ENCODE measurements around the gene A2ML1. TPM values are rescaled to one million over a fixed set of nuclear protein-coding genes. Genes with fewer than 3 reads are reported as not detected.
"Not testable (repeated sequence)": the region's sequence is repeated elsewhere in the genome, so short reads cannot be mapped to it uniquely, and the experiment has no call there.

Gene A2ML1
- total and polyA plus RNA-seq, 3 donors from 2014 or later, result 20.0 to 81.1 (median 47.6) TPM

GRCh38 chr12:8816448-8817050, 5.9 kb upstream of the A2ML1 start:
- intact Hi-C loops (cut with DNase I; ENCODE audit: low total_unique reads), result no loop called here
- WGBS, 2 donors, result 68 to 75% methylated on average over 3 of the region's 3 CpGs

GRCh38 chr12:8817856-8818255, 4.6 kb upstream of the A2ML1 start:
- TF ChIP-seq CTCF (IDR thresholded peaks at IDR 0.05) (no peak), POLR2A (IDR thresholded peaks at IDR 0.05) (no peak)
- no peaks in the 10 kb centered on the region for H3K9me3 ChIP-seq
- H3K4me3 ChIP-seq, result no peak overlapping the region
- intact Hi-C loops (cut with DNase I; ENCODE audit: low total_unique reads), result no loop called here
- DNase-seq, result no peak
- peaks cover 2% of the 10 kb centered on the region for H3K4me1 ChIP-seq
- no peak overlapping the region for H3K27ac ChIP-seq
- no peaks in the 10 kb centered on the region for H3K27me3 ChIP-seq
- H3K36me3 ChIP-seq (ENCODE audit: low read depth, missing control alignments), result no peaks in the 10 kb centered on the region
- WGBS, 2 donors, result 100% methylated on average over 1 of the region's 1 CpG

More at GRCh38 chr12:8816448-8817050, 5.9 kb upstream of the A2ML1 start:
- no peak overlapping the region for H3K27ac ChIP-seq
- H3K36me3 ChIP-seq (ENCODE audit: low read depth, missing control alignments), result no peaks in the 10 kb centered on the region
- H3K4me1 ChIP-seq, result no peaks in the 10 kb centered on the region
- H3K9me3 ChIP-seq, result no peaks in the 10 kb centered on the region
- H3K27me3 ChIP-seq, result no peaks in the 10 kb centered on the region
- TF ChIP-seq CTCF (IDR thresholded peaks at IDR 0.05) (no peak), POLR2A (IDR thresholded peaks at IDR 0.05) (no peak)
- no peak overlapping the region for H3K4me3 ChIP-seq
- no peak for DNase-seq

- no peak overlapping the region for H3K4me3 ChIP-seq
- H3K4me1 ChIP-seq, result peaks cover 8% of the 10 kb centered on the region
- DNase-seq, result no peak
- TF ChIP-seq POLR2A (IDR thresholded peaks at IDR 0.05), result no peak
- no peak for TF ChIP-seq CTCF (IDR thresholded peaks at IDR 0.05)
- no peaks in the 10 kb centered on the region for H3K27me3 ChIP-seq
- intact Hi-C loops (cut with DNase I; ENCODE audit: low total_unique reads), result no loop called here
- no peaks in the 10 kb centered on the region for H3K36me3 ChIP-seq (ENCODE audit: low read depth, missing control alignments)
- H3K27ac ChIP-seq, result no peak overlapping the region
- no peaks in the 10 kb centered on the region for H3K9me3 ChIP-seq
- WGBS, 2 donors, result 85 to 87% methylated on average over 2 of the region's 2 CpGs
Observed at GRCh38 chr12:8818526-8818925, 3.9 kb upstream of the A2ML1 start.

GRCh38 chr12:8819666-8819980, 2.8 kb upstream of the A2ML1 start:
- Histone ChIP-seq H3K9me3 (no peaks in the 10 kb centered on the region), H3K4me1 (peaks cover 12% of the 10 kb centered on the region), H3K4me3 (no peak overlapping the region), H3K27me3 (no peaks in the 10 kb centered on the region), H3K27ac (no peak overlapping the region), H3K36me3 (ENCODE audit: low read depth, missing control alignments) (no peaks in the 10 kb centered on the region)
- intact Hi-C loops (cut with DNase I; ENCODE audit: low total_unique reads), result no loop called here
- DNase-seq, result no peak
- WGBS, 2 donors, result 36 to 42% methylated on average over 5 of the region's 5 CpGs
- TF ChIP-seq POLR2A (IDR thresholded peaks at IDR 0.05) (no peak), CTCF (IDR thresholded peaks at IDR 0.05) (no peak)

GRCh38 chr12:8820676-8821407, 1.6 kb upstream of the A2ML1 start:
- H3K4me3 ChIP-seq; intact Hi-C loops (cut with DNase I; ENCODE audit: low total_unique reads); H3K27me3 ChIP-seq; H3K27ac ChIP-seq; H3K36me3 ChIP-seq (ENCODE audit: low read depth, missing control alignments); DNase-seq; H3K9me3 ChIP-seq: not testable (repeated sequence)
- H3K4me1 ChIP-seq, result peaks cover 12% of the 10 kb centered on the region
- WGBS, 2 donors, result 77 to 81% methylated on average over 8 of the region's 8 CpGs
